ENCODE measurements around the gene MMP17. TPM values are rescaled to one million over a fixed set of nuclear protein-coding genes. Genes with fewer than 3 reads are reported as not detected.
"Not testable (repeated sequence)": the region's sequence is repeated elsewhere in the genome, so short reads cannot be mapped to it uniquely, and the experiment has no call there.

The MMP17 gene
- total RNA-seq, 1 experiment from 2014 or later: 41.7 TPM

DNA sequence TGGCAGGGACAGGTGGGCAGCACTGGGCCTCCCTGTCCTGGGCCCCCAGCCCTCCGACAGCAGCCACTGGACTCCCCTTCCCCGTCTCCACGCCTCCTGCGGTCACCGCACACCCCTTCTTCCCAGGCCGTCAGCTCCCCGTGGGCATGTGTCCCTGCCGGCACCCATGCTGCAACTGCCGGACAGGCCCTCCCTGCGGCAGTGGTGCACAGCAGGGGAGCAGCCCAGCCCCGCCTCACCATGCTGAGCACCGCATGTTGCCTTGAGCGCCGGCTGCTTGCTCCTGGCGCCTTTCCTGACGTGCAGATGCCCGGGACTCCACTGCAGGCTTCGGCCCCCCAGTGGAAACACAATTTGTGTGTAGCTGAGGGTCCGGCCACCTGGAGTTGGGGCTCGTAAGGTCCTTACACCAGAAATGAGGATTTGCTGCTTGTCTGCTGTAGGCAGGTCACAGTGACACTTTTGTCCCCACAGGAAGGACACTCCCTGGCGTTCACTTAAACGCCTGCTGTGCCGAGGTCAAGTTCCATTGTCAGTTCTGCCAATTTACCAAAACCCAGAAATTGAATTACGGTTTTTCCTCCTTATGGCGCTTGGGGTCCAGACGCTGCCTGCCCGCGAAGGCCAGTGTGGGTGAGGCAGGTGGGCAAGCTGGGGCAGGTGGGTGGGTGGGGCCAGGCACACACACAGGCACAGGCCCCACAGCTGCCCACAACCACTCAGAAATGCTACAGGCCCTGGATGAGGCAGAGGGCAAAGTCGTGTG, 28.2 kb upstream of the MMP17 start:
- no peak for DNase-seq (ENCODE audit: low read depth)

DNA sequence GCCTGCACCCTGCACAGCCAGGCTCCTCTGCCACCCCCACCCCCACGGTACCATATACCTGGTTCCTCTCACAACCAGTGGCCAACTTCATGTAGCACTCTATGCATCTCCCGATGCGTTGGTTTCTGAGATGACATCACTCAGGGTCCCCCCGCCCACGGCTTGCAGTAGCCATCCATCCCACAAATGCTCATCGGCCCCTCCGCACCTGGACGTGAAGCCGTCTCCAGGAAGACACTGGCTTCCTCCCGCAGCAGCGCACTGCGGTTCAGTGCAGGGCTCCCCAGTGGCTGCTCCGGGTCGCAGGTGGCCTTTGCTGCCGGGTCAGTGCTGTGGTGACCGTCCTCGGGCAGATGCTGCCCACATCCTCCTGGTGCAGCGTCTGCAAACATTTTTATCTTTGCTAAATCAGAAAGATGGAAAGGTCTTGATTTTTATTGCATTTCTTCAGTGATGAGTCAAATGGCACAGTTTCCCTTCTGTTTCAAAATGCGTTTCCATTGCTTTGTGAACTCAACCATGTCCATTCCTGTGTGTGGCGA, 27.5 kb upstream of the MMP17 start:
- DNase-seq (ENCODE audit: low read depth): no peak

DNA sequence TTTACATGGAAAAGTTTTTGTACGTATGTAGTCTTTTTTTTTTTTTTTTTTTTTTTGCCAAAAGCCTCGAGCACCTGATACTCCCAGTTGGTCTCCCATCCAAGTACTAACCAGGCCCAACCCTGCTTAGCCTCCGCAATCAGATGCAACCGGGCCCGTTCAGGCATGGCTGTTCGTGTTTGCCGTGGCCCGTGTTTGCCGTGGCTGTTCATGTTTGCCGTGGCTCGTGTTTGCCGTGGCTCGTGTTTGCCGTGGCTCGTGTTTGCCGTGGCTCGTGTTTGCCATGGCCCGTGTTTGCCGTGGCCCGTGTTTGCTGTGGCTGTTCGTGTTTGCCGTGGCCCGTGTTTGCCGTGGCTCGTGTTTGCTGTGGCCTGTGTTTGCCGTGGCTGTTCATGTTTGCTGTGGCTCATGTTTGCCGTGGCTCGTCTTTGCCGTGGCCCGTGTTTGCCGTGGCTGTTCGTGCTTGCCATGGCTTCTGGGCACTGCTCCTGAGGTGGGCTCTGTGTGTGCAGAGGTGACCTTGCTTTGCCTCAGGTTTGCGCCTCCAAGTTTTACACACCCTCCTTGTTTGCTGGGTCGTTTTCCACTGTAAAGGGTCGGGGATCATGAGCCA, 26.8 kb upstream of the MMP17 start:
- DNase-seq (ENCODE audit: low read depth): no peak

DNA sequence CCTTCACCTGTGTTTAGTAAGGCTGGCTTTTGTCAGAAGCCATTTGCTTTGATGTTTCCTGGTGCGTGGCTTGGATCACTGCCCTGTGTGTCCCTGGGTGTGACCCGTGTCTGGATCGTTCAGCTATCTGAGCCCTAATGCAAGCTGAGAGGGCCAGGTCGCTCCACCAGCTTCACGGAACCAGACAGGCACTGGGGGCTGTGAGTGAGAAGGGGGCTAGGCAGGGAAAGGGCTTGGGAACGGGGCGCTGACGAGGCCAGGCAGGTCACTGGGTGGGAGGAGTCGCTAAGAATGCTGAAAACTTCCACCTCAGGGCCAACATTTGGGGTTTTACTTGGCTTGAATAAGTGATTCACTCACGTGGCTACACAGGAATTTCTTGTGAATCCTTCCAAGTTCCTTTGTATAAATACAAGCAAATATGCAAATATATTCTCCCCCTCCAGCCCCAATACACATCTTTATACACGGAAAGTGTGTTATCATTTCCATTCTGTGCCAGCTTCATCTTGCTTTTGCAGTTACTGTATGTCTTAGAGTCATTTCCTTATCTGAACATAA, 24.2 kb upstream of the MMP17 start:
- peak; percentile 4 for DNase-seq (ENCODE audit: low read depth)

DNA sequence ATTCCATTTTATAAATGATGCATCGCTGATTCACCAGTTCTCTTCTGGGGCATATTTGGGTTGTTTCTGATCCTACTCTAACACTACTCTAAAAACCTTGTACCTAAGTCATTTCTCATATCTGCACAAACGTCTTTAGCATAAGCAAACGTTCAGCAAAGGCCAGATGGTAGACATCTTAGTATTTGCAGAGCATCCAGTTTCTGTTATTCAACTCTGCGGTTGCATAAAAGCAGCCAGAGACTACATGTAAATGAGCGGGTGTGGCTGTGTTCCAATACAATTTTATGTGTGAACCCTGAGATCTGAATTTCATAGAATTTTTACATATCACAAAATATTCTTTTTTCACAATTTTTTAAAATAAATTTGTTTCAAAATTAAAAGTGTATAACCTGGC, 22.8 kb upstream of the MMP17 start:
- no peak for DNase-seq (ENCODE audit: low read depth)

DNA sequence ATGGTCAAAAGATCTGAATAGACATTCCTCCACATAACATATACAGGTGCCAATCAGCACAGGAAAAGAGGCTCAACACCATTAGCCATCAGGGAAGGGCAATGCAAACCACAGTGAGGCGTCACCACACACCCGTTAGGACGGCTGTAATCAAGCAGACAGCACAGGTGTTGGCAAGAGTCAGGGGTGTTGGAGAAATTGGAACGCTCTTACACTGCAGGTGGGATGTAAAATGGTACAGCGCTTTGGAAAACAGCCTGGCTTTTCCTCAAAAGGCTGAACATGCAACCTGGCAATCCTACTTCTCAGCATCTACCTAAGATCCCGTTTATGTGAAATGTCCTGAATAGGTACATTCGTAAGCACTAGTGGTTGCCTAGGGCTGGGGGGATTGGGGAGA, 21.5 kb upstream of the MMP17 start:
- DNase-seq (ENCODE audit: low read depth): no peak

DNA sequence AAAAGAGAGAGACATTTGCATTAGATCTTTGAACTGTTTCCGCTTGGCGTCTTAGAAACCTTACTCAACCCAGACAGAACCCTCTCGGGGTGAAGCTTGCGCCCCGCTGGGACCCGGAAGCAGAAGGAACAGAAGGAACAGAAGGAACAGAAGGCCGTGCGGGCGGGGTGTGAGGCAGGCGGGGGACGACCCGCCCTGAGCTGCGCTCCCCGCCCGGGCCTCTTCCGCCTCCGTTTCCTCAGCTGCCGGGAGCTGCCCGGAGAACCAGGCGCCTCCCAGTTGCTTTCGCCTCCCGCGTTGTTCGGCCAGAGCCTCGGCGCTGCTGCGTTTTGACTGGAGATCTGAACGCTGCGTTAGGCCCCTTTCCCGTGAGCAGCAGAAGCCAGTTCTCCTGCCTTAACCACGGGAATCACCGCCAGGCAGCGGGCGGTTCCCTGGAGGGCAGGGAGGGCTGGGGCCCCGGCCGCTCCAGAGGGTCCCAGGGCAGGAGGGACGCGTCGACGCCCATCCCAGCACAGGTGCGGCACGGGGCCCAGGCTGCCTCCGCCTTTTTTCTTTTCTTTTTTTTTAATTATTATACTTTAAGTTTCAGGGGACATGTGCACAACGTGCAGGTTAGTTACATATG, 19.3 kb upstream of the MMP17 start:
- DNase-seq (ENCODE audit: low read depth): no peak

DNA sequence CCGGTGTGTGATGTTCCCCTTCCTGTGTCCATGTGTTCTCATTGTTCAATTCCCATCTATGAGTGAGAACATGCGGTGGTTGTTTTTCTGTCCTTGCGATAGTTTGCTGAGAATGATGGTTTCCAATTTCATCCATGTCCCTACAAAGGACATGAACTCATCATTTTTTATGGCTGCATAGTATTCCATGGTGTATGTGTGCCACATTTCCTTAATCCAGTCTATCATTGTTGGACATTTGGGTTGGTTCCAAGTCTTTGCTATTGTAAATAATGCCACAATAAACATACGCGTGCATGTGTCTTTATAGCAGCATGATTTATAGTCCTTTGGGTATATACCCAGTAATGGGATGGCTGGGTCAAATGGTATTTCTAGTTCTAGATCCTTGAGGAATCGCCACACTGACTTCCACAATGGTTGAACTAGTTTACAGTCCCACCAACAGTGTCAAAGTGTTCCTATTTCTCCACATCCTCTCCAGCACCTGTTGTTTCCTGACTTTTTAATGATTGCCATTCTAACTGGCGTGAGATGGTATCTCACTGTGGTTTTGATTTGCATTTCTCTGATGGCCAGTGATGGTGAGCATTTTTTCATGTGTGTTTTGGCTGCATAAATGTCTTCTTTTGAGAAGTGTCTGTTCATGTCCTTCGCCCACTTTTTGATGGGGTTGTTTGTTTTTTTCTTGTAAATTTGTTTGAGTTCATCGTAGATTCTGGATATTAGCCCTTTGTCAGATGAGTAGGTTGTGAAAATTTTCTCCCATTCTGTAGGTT, 18.5 kb upstream of the MMP17 start:
- not testable (repeated sequence) for DNase-seq (ENCODE audit: low read depth)

DNA sequence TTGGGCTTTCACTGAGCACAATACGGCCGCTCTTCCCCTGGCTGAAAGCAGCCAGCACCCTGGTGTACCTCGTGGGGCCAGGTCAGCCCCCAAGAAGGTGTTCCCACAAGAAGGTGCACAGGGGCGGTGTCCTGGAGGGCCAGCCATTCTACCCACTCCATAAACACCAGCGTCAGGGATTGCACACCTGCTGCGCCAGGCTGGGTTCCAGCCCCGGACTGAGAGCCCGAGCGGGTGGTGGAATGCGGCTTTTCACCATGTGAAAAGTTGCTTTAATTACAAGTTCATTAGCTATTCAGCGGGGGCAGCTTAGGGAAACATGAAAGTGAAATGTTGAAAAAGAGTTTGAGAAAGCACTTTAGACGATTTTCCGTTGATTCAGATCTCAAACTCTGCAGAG, 17.5 kb upstream of the MMP17 start:
- no peak for DNase-seq (ENCODE audit: low read depth)

DNA sequence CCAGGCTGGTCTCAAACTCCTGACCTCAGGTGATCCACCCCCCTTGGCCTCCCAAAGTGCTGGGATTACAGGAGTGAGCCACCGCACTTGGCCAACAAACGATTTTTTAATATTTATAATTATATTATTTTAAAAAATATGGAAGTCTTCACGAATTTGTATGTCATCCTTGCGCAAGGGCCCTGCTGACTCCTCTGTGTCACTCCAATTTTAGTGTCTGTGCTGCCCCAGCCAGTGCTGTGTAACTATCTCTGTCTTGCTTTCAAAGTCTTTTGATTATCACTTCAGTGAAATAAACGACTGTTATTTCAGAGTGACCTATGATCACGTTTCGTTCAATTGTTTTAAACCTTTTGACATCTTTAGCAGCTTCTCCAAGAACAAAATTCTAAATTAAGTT, 13.1 kb upstream of the MMP17 start:
- no peak for DNase-seq (ENCODE audit: low read depth)

DNA sequence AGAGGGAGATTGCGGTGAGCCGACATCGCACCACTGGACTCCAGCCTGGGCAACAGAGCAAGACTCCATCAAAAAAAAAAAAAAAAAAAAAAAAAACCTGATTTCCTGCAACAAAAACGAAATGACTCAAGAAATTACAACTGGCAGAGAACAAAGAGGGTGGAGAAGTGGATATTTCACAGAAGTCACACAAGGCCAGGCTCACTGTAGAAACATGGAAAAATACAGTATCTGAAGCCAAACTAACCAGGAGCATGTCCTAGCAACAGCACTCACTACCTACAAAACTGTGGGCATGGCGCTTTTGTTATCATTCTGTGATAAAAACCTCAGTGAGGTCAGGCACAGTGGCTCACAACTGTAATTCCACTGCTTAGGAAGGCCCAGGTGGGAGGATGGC, 11.7 kb upstream of the MMP17 start:
- no peak for DNase-seq (ENCODE audit: low read depth)

DNA sequence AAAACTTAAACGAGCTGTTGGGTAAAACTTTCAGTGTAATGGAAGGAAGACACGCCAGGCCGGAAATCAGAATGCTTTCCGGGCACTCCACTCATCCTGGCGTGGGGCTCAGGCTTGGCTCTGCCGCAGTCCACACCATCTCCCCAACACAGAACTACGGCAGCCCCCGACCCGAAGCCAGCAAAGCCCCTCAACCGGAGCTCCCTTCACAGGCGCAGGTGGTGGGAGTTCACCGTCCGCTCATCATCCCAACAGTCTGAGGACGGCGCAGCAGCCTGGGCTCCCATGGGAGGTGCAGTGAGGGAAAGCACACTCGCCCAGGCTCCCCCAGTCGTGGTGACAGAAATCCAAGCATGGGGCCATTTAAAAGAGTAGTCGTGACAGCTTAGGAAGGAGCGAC, 11.0 kb upstream of the MMP17 start:
- DNase-seq (ENCODE audit: low read depth): no peak

DNA sequence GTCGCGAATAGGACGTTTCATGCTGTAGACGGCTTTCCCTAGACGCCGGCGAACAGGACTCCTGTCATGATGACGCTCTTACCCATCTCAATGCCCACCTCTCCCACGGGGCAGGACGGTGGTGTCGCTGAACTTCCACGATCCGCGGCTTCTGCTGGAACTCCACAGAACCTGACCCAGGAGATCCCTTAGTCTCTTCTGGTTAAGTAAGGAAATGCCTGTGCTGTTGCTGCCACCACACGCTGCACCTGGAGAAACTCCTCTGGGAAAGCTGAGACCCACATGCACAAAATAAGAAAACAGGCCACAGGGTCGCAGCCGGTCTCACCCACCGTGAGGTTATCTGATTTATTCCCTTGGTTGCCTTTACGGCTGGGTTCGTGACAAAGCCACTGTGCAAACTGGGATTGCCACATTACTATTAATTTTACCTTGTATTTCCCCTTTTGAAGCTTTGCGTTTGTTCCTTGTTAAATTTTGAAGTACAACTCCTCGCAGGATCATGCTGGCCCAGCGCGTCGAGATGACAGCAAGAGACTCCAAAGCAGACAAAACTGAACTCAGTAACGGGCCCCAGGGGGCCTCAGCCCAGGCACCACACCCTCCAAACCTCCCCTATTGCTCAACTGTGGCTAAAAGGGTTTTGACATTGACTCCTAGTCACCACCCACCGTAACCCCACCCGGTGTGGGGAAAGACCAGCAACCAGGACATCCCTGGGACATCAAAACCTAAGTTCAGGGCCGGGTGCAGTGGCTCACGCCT, 9.2 kb upstream of the MMP17 start:
- no peak for DNase-seq (ENCODE audit: low read depth)

DNA sequence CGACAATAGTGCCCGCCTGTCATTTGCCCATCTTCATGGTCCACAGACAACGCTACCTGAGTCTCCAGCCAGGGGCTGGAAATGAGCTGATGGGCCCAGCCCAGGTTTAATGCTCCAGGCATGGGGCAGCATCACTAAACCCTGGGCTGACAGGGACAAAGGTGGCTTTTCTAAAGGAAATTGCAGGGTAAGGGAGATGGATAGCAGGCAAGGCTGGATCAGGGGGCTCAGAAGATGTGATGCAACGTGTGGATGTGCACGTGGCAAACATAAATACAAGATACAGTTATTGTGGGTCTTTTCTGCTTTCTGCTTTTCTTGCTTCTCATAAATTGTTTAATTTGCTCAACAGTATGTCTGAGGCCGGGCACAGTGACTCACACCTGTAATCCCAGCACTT, 3.7 kb upstream of the MMP17 start:
- DNase-seq (ENCODE audit: low read depth): no peak

DNA sequence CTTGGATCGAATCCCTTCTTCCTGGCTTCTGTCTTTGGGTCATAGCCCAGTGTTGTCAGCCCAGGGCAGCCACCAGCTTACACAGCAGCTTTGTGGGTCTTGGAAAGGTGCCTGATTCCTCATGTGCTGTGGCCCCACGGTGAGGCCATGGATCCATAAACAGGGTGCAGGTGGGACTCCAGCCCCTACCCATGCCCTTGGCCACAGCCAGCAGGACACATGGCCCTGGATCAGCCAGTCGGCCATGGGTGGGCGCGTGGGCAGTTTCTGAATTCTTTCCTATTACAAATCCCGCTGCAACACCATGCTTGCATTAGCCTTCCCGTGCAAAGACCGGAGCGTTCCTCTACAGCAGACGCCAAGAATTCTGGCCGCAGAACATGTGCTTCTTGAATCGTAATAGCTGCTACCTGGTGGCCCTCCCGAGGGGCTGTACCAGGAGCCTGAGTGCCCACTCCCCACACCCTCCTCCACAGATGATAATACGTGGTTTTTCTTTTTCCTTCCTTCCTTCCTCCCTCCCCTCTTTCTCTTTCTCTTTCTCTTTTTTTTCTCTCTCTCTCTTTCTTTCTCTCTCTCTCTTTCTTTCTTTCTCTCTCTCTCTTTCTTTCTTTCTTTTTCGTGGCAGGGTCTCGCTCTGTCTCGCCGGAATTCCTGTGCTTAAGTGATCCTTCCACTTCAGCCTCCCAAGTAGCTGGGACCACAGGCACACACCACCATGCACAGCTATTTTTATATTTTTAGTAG, 2.9 kb upstream of the MMP17 start:
- DNase-seq (ENCODE audit: low read depth): no peak

DNA sequence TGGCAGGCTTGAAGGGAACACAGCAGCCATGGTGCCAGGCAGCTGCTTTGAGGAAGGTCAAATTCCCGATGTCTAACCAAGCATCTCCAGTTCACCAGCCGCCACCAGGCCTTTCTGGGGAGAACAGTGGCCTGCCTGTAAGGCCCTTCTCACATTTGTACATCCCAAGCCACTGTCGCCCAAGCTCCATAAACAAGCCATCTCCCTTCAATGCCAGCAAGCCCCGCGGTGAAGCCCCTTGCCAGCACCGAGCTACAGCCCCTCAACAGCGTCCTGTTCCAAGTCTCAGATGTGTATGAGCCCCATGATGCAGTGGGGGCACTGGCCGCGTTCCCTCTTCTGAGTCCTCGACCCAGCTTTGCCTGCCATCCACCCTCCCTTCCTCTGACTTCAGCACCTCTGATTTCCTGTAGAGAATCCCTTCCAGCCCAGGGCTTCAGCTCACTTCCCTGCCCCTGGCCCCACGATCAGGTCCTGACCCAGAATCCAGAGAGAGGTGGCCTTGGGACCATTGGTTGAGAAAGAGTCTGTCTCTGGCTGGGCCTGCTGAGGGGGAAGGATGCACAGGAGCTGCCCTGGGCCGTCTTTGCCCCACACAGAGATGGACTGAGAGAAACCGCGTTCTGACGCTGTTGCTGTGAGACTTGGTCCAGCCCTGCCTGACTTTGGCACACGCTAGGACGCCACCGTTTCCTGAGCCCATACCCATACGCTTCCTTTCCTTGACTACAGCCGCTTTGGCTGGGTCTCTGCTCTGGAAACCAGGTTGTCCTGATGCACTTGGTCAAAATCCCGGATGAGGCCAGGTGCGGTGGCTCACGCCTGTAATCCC, 1.9 kb upstream of the MMP17 start:
- no peak for DNase-seq (ENCODE audit: low read depth)

DNA sequence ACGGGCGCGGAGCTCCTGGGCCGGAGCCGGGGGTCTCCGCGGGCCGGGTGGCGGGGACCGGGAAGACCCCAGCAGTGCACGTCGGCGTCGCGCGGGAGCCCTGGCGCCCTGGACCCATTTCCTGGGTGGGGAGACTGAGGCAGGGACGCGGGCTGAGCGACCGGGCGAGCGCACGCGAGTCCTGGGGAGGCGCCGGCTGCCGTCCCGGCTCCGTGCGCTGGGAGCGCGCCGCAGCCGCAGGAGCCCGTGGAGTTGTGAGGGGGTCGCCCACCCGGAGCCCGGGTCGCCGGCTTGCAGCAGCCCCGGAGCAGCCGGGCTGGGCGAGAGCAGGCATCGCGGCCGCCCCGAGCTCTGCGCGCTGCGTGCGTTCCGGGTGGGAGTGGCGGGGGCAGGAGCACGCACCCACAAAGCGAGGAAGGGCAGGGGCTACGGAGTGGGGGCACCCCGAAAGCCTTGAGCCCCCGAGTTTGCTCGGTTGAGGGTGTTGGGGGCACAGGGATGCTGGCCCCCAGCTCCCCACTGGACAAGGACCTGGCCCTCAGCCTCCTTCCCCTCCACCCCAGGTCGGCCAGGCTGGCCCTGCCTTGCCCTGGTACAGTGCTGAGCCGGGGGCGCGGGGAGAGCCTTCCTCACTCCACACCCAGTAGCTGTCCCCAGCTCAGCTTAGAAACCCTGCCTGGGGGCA, 620 bp downstream of the MMP17 start:
- no peak for DNase-seq (ENCODE audit: low read depth)

DNA sequence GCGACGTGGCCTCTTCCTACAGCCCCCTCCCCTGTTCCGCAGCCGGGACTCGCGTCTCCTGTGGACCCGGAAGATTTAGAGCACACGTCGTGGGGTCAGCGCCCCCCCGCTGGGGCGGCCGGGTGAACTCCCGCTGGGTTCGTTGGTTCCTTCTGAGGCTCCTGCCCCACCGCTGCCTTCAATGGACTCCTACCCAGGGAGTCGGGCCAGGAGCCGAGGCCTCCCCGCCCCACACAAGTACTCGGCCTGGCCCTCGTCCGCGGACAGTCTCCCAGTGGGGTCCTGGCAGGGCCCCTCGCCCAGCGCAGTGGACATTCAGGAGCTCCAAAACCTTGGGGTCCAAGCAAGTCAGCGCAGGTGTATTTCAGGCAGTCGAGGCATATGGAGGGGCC, 1.2 kb downstream of the MMP17 start:
- DNase-seq (ENCODE audit: low read depth): peak; percentile 38
